Parathyroid adenoma (tissue), 2 donors: ENCODE data around the gene PRXL2B.

Experiments used
- H2AFZ ChIP-seq: fragments of 300-600 bp; sonication (generic); one replicate; pipeline ENCODE4 v1.7.0; 2017; ENCODE audit warnings: antibody characterized with exemption, mild to moderate bottlenecking
- H3K27ac ChIP-seq: fragments of 300-600 bp; sonication (generic); one replicate; pipeline ENCODE4 v1.7.0; 2017
- H3K27me3 ChIP-seq: fragments of 300-600 bp; sonication (generic); one replicate; pipeline ENCODE4 v1.7.0; 2017; ENCODE audit warnings: low read length; ENCODE audit not compliant: control insufficient read depth, insufficient read depth
- H3K36me3 ChIP-seq: fragments of 300-600 bp; sonication (generic); one replicate; pipeline ENCODE4 v1.7.0; 2017; ENCODE audit warnings: low read length; ENCODE audit not compliant: control insufficient read depth, insufficient read depth
- H3K4me1 ChIP-seq: fragments of 300-600 bp; sonication (generic); one replicate; pipeline ENCODE4 v1.7.0; 2017; ENCODE audit warnings: control low read depth
- H3K4me2 ChIP-seq: fragments of 300-600 bp; sonication (generic); one replicate; pipeline ENCODE4 v1.7.0; 2017; ENCODE audit warnings: low read length
- H3K4me3 ChIP-seq: fragments of 300-600 bp; sonication (generic); one replicate; pipeline ENCODE4 v1.7.0; 2017; ENCODE audit warnings: low read depth, low read length
- H3K79me2 ChIP-seq: fragments of 300-600 bp; sonication (generic); one replicate; pipeline ENCODE4 v1.7.0; 2017; ENCODE audit warnings: control low read depth
- H3K9ac ChIP-seq: fragments of 300-600 bp; sonication (generic); one replicate; pipeline ENCODE4 v1.7.0; 2017; ENCODE audit warnings: mild to moderate bottlenecking
- H3K9me3 ChIP-seq: fragments of 300-600 bp; sonication (generic); one replicate; pipeline ENCODE4 v1.7.0; 2017; ENCODE audit warnings: low read length; ENCODE audit not compliant: control insufficient read depth
- TF ChIP-seq, protein P1 (sequence below): fragments of 300-600 bp; sonication (generic); IDR thresholded peaks from one replicate; pipeline ENCODE4 v1.7.0; 2017; ENCODE audit warnings: antibody characterized with exemption, mild to moderate bottlenecking
- donor health status: primary hyperparathyroidism.

The PRXL2B gene

GRCh38 chr1:2558861-2559260 lies 27.7 kb upstream of the PRXL2B start:
- Histone ChIP-seq H3K27me3 (no peaks in the 10 kb centered on the region), H3K36me3 (no peaks in the 10 kb centered on the region), H3K9ac (no peak overlapping the region), H3K27ac (no peak overlapping the region), H3K4me3 (no peak overlapping the region), H3K4me2 (no peak overlapping the region), H3K9me3 (no peaks in the 10 kb centered on the region), H3K4me1 (peaks cover 4% of the 10 kb centered on the region), H3K79me2 (no peaks in the 10 kb centered on the region), H2AFZ (no peak overlapping the region)
- TF ChIP-seq, protein P1, sequence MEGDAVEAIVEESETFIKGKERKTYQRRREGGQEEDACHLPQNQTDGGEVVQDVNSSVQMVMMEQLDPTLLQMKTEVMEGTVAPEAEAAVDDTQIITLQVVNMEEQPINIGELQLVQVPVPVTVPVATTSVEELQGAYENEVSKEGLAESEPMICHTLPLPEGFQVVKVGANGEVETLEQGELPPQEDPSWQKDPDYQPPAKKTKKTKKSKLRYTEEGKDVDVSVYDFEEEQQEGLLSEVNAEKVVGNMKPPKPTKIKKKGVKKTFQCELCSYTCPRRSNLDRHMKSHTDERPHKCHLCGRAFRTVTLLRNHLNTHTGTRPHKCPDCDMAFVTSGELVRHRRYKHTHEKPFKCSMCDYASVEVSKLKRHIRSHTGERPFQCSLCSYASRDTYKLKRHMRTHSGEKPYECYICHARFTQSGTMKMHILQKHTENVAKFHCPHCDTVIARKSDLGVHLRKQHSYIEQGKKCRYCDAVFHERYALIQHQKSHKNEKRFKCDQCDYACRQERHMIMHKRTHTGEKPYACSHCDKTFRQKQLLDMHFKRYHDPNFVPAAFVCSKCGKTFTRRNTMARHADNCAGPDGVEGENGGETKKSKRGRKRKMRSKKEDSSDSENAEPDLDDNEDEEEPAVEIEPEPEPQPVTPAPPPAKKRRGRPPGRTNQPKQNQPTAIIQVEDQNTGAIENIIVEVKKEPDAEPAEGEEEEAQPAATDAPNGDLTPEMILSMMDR, result no peak

DNA sequence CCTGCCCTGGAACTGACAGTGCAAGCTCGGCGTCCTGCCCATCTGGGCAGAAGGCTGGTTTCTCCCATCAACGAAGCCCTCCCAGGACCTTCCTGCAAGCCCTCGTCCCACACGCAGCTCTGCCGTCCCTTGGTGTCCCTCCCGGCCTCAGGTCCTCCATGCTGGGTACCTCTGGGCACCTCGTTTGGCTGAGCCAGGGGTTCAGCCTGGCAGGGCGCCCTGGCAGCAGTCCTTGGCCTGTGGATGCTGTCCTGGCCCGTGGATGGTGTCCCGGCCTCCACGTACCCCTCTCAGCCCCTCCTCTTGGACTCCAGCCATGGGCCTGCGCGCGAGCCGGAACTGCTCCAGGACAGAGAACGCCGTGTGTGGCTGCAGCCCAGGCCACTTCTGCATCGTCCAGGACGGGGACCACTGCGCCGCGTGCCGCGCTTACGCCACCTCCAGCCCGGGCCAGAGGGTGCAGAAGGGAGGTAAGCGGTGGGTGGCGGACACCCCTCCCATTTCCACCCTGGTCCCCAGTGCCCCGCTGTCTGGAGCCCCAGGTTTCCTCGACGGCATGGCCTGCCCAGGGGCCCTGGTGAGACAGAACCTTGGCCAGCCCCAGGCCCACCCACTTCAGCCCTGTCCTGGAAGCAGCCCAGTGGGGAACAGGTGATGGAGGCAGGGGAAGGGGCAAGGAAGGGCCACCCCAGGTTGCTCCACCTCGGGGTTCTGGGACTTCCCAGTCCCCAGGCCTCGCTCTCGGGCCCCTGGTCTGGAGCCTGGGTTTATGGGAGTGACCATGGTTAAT lies 26.9 kb upstream of the PRXL2B start:
- peaks cover 4% of the 10 kb centered on the region for H3K4me1 ChIP-seq
- H3K4me3 ChIP-seq, result no peak overlapping the region
- TF ChIP-seq, protein P1, result no peak
- H3K36me3 ChIP-seq, result no peaks in the 10 kb centered on the region
- no peaks in the 10 kb centered on the region for H3K79me2 ChIP-seq
- H3K27ac ChIP-seq, result no peak overlapping the region
- no peaks in the 10 kb centered on the region for H3K9me3 ChIP-seq
- no peaks in the 10 kb centered on the region for H3K27me3 ChIP-seq
- H3K9ac ChIP-seq, result no peak overlapping the region
- no peak overlapping the region for H2AFZ ChIP-seq
- H3K4me2 ChIP-seq, result no peak overlapping the region

GRCh38 chr1:2560299-2561073 lies 26.1 kb upstream of the PRXL2B start:
- Histone ChIP-seq H3K9ac (no peak overlapping the region), H2AFZ (no peak overlapping the region), H3K9me3 (no peaks in the 10 kb centered on the region), H3K4me3 (no peak overlapping the region), H3K27me3 (no peaks in the 10 kb centered on the region), H3K79me2 (no peaks in the 10 kb centered on the region), H3K36me3 (no peaks in the 10 kb centered on the region), H3K27ac (no peak overlapping the region), H3K4me1 (peaks cover 2% of the 10 kb centered on the region), H3K4me2 (no peak overlapping the region)
- TF ChIP-seq, protein P1, result no peak

DNA sequence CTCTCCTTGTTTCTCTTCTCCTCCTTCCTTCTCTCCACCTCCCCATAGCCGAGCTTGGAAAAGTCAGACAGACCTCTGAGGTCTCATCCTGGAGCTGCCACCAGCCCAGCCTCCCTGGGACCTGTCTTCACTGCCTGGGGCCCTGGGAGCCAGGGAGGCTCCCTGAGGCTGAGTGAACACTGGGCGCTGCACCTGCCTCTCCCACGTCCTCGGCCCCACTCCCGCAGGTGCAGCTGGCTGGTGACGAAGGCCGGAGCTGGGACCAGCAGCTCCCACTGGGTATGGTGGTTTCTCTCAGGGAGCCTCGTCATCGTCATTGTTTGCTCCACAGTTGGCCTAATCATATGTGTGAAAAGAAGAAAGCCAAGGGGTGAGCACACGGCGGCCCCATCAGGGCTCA lies 25.1 kb upstream of the PRXL2B start:
- Histone ChIP-seq H3K4me3 (no peak overlapping the region), H3K79me2 (no peaks in the 10 kb centered on the region), H2AFZ (no peak overlapping the region), H3K36me3 (no peaks in the 10 kb centered on the region), H3K9me3 (no peaks in the 10 kb centered on the region), H3K27ac (no peak overlapping the region), H3K27me3 (no peaks in the 10 kb centered on the region), H3K4me1 (peaks cover 2% of the 10 kb centered on the region), H3K4me2 (no peak overlapping the region), H3K9ac (no peak overlapping the region)
- TF ChIP-seq, protein P1, result no peak
